CD4-positive, alpha-beta T cell treated with Interleukin-17A for 1 hour (primary cell): ENCODE measurements around the gene NXN.
A peak's percentile ranks its signal among the peaks of the same experiment; 100 is the strongest.
"Not testable (repeated sequence)": the region's sequence is repeated elsewhere in the genome, so short reads cannot be mapped to it uniquely, and the experiment has no call there.

ENCODE experiments used
- DNase-seq: peaks from one replicate; pipeline ENCODE4 v3.0.0-alpha.2; 2020

The NXN gene

GRCh38 chr17:791829-792228, 187.7 kb downstream of the NXN start:
- DNase-seq: no peak

- not testable (repeated sequence) for DNase-seq
Measured at GRCh38 chr17:790874-791247, 188.7 kb downstream of the NXN start.

DNA sequence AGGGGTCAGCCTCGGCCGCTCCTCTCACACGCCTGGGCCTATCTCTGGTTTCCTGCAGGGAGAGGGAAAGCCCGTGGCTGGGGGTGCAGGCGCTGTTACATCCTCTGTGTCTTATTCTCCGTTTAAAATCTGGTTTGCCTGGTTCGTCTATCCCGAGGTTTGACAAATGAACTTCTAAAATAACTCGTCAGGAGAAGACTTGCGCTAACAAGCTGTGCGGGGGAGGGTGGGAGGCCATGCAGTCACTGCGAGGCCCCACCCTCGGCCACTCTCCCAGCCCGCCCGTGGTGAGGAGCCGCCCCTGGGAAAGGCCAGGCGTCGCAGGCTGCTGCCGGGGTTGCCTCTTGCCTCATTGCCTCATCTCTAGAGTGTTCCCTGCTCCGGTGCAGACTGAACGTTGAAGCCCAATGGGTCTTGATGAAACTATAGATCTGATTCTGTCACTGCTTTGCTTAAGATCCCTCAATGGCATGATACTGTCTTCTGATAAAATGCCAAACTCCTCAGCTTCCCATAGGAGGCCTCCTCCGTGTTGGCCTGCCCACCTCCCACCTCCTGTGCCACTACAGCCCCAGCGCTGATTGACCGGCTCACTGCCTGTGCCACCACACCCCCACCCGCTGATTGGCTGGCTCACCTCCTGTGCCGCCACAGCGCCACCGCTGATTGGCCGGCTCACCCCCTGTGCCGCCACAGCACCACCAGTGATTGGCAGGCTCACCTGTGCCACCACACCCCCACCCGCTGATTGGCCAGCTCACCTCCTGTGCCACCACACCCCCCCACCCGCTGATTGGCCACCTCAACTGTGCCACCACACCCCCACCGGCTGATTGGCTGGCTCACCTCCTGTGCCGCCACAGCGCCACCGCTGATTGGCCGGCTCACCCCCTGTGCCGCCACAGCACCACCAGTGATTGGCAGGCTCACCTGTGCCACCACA, 189.4 kb downstream of the NXN start:
- DNase-seq: not testable (repeated sequence)

DNA sequence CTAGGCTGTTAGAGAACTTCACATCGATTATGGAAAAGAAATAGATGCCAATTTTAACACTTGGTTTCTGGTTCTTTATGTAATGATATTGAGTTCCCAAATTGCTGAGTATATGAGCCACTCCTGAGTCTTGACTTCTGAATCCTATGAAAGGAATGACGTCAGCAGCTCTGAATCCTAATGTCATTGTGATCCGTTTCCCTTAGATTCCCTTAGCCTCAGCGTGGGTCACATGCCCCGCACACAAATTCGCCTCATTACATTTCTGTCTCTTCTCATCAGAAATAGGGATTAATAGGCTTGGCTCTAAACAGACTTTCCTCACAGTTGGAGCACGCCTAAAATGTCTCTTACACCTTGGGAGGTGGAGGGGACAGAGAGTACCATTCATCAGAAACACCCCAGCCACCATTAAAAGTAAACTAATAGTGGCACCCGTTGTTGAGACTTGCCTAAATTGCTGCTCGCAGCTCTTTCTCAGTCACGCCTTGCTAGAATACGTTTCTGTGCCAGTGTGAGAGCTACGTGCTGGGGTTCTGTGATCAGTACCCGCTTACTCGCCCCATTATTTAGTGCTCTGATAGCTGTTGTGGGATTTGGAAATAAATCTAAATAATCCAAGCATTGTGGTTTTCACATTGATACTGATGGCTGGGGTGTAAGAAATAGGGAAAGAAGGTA, 190.3 kb downstream of the NXN start:
- DNase-seq: no peak

- DNase-seq: no peak
Measured at GRCh38 chr17:788551-788950, 191.0 kb downstream of the NXN start.

- no peak for DNase-seq
Measured at GRCh38 chr17:787641-788221, 191.8 kb downstream of the NXN start.

DNA sequence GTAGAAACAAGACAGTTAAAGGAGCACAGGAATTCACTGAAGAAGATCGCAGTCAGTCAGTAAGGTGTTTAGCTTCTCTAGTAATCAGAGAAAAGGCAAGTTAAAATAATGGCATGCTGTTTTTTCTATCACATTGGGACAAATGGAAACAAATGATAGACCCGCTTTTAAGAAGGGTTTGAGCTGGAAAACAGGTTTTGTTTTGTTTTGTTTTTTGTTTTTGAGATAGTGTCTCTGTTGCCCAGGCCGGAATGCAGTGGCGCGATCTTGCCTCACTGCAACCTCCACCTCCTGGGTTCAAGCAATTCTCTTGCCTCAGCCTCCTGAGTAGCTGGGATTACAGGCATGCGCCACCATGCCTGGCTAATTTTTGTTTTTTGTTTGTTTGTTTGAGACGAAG, 193.7 kb downstream of the NXN start:
- not testable (repeated sequence) for DNase-seq

- no peak for DNase-seq
Measured at GRCh38 chr17:784143-784542, 195.4 kb downstream of the NXN start.

- peak; percentile 93 for DNase-seq
Measured at GRCh38 chr17:781805-782731, 197.5 kb downstream of the NXN start, which contains the start of the genes GLOD4 and MRM3. GLOD4 (minus strand) TSS chr17:782280; CDS start chr17:782255, 25 bp downstream. MRM3 (plus strand) TSS chr17:782353; CDS start chr17:782379, 26 bp downstream.

DNA sequence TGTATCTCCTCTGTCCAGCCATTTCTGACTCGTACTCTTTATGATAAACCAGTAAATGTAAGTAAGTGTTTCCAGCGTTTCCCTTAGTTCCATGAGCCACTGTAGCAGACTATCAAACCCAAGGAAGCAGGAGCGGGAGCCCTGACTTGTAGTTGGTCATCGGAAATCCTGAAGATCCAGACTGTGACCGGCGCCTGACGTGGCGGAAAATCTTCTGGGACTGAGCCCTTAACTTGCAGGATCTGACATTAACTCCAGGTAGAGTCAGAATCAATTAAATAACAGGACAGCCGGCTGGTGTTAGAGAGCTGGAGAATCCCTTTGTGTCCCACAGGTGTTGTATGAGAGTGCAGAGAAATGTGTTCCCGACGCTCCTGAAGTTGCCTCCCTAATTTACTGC, 201.5 kb downstream of the NXN start:
- DNase-seq: no peak

DNA sequence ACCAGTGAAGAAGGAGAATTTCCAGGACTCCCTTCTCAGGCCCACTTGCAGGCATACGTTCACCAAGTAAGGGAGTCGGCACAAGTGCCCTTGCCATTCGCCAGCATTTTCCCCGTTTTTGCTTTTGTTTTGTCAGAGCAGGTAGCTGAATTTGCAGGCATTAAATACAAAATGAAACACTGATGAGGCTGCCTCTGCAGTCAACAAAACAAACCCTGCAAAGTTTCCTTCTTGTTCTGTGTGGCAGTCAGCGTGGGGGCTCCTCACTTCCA, 205.3 kb downstream of the NXN start:
- DNase-seq: no peak

GRCh38 chr17:773467-774312, 205.9 kb downstream of the NXN start:
- no peak for DNase-seq

DNA sequence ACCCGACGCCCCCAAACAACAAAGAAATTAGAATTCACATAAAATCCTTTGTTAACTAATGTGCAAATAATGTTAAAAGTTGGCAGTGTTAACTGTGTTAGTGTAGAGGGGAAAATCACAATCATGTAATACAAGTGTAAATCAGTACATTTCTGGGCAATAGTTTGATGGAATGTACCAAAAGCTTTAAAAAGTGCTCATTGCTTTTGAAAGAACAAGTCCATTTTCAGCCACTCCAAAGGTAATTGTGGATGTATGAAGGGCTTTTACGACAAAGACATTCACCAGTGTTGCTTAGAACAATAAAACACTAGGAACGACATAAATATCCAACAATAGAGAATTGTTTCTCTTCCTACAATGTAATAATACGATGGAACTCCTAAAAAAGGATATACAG, 206.6 kb downstream of the NXN start:
- no peak for DNase-seq

DNA sequence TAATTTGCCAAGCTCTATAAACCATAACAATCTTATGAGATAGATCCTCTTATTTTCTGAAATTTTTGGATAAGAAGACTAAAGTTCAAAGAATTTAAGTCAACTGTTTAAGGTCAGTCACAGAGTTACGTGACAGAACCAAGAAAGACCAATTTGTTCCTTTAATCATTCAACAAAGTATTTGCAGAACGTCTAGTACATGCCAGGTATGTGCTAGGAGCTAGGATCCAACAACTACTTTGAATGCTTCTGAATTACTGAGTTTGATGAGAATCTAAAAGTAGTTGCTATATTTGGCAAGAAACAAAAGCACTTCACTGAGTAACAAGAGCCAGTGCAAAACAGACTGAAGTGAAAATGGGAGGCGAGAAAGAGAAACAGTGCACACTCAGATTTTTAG, 212.5 kb downstream of the NXN start:
- DNase-seq: no peak

DNA sequence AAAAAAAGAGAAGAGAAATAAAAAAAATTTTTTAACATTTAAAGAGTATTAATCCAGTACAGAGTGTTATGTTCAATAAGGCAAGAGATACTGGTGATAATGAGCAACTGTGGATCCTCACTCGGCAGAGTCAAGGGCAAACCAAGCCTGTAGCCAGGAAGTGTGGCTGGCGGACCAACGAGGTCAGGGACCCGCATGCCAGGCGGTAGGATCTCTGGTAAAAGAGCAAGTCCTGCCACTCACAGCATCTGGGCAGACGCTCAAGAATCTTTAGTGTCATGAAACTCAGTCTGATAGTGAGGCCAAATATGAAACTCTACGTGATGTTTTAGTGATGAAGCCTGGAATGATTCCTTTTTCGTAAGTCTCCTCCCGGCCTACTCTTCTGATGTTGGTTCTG, 219.2 kb downstream of the NXN start:
- no peak for DNase-seq

DNA sequence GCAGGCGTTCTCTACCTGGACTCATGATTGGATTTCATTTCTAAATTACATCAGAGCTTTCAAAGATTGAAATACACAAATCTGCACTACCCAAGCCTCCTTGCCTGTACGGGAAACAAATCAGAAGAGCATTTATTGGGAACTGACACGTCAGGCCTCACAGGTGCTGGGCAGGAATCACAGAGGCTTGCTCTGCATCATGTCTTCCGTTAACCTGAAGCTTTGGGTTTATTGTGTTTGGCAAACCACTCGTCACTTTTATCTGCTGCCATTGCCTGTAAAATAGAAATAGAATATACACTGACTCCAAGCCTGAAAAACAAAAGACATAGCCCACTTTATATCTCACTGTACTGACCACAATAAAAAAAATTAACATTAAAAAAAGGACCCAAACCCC, 219.6 kb downstream of the NXN start:
- DNase-seq: no peak

DNA sequence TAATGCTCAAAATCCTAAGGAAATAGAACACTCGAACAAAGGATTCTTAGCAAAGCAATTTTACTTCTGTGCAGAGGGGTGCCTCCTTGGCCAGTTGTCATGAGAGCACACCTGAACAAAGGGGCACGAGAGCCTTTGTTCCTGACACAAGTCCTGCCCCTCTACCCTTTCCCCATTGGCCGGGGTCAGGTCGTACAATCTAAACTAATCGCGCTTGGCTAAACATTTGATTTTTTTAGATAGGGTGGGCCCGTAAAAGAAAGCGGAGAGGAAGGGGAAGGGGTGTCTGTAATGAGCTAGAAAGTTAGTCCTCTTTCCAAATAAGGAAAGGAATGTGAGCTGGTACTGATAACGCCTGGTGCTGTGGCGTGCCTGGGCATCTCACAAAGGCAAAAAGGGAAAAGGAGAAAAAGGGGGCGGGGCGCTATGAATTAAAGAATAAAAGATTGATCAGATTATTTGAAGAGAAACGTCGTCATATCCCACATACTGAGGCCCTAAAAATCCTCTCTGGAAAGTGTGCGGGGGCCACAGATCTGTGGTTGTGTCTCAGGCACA, 223.5 kb downstream of the NXN start:
- DNase-seq: not testable (repeated sequence)

GRCh38 chr17:755319-755961, 224.1 kb downstream of the NXN start:
- not testable (repeated sequence) for DNase-seq

DNA sequence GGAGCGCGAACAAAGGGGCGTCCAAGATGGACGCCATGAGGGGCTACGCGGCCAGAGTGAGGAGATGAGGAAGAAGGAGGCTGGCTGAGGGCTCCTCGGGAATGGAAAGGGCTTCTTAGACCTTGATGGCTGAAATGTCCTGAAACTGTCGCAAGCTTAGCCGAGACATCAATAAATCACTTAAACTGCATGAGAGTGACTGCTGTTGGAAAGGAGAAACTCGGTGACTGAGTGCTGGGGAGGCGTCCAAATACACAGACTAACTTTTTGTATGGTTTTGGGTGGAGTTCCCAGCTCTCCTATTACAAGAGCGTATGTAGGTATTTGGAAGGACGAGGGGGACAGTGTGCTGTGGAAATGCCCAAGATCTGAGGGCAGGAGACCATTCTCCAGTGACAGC, 226.2 kb downstream of the NXN start:
- no peak for DNase-seq

GRCh38 chr17:752620-753219, 226.9 kb downstream of the NXN start:
- no peak for DNase-seq
